Measurements from ENCODE around the gene HEMGN. TPM values are rescaled to one million over a fixed set of nuclear protein-coding genes. Genes with fewer than 3 reads are reported as not detected.

The HEMGN gene
- polyA plus RNA-seq, 1 donor from 2014 or later: not detected

DNA sequence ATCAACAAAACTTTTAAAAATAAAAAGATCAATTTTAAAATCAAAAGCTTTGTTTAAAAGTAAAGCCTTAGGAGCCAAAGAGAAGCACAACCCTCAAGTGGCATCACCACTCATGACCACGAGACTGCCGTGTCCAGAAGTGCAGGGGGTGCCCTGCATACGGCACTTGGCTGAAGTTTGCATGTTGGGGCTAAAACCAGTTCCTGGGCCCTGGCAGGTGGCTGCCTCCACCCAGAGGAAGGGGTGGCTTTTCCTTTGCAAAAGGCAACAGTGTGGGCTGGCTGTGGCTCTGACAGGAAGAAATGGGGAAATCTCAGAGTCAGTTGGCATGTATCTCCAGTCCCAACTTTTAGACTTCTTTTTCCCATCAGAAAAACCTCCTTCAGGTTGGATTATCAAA, 30.9 kb downstream of the HEMGN start:
- no peak overlapping the region for H3K4me2 ChIP-seq (ENCODE audit: low read length)
- H4K20me1 ChIP-seq (ENCODE audit: insufficient read depth): no peaks in the 10 kb centered on the region
- H3K27ac ChIP-seq (ENCODE audit: low read length): no peak overlapping the region
- H3K4me3 ChIP-seq (ENCODE audit: low read length): no peak overlapping the region
- H3K27me3 ChIP-seq (ENCODE audit: insufficient read depth, low read depth, low read length): no peaks in the 10 kb centered on the region
- no peaks in the 10 kb centered on the region for H3F3A ChIP-seq (ENCODE audit: insufficient read depth, low read length, poor library complexity, severe bottlenecking)
- no peaks in the 10 kb centered on the region for H3K9me2 ChIP-seq (ENCODE audit: insufficient read depth, low read length)
- no peaks in the 10 kb centered on the region for H3K36me3 ChIP-seq (ENCODE audit: insufficient read depth, low read length)
- no peaks in the 10 kb centered on the region for H3K9me3 ChIP-seq (ENCODE audit: low read length)
- no peaks in the 10 kb centered on the region for H3K79me2 ChIP-seq (replicated peaks; ENCODE audit: insufficient read depth, low read length)
- TF ChIP-seq, protein P1, sequence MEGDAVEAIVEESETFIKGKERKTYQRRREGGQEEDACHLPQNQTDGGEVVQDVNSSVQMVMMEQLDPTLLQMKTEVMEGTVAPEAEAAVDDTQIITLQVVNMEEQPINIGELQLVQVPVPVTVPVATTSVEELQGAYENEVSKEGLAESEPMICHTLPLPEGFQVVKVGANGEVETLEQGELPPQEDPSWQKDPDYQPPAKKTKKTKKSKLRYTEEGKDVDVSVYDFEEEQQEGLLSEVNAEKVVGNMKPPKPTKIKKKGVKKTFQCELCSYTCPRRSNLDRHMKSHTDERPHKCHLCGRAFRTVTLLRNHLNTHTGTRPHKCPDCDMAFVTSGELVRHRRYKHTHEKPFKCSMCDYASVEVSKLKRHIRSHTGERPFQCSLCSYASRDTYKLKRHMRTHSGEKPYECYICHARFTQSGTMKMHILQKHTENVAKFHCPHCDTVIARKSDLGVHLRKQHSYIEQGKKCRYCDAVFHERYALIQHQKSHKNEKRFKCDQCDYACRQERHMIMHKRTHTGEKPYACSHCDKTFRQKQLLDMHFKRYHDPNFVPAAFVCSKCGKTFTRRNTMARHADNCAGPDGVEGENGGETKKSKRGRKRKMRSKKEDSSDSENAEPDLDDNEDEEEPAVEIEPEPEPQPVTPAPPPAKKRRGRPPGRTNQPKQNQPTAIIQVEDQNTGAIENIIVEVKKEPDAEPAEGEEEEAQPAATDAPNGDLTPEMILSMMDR (IDR thresholded peaks at IDR 0.05; ENCODE audit: poor library complexity, severe bottlenecking): no peak
- no peak for TF ChIP-seq SMC3 (conservative IDR thresholded peaks at IDR 0.05; ENCODE audit: poor library complexity)
- no peak for TF ChIP-seq MXI1 (conservative IDR thresholded peaks at IDR 0.05; ENCODE audit: poor library complexity, severe bottlenecking)
- no peak overlapping the region for H2AFZ ChIP-seq (ENCODE audit: low read depth, low read length)
- H3K9ac ChIP-seq (ENCODE audit: low read length): no peak overlapping the region

DNA sequence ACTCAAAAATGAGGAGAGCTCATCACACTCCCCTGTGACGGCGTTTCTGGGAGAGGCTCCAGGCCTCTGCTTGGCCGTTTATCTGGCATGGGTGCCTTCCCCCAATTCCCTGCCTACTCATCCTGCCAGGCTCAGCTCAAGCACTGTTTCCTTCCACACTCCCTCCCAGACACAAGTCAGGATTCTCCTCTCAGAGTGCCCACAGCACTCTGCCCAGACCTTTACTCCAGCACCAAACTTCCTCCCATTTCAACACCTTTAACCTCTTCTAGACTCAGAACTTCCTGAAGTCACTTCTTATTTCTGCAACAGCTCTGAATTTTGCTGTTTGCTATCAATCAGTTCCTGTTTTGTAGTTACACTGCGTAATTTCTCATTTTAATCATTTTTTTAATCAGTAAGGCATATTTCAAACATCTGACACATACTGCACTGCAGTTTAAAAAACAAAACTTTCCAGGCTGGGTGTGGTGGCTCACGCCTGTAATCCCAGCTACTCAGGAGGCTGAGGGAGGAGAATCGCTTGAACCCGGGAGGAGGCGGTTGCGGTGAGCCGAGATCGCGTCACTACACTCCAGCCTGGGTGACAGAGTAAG, 31.6 kb downstream of the HEMGN start:
- TF ChIP-seq RAD21 (conservative IDR thresholded peaks at IDR 0.05) (no peak), REST (IDR thresholded peaks at IDR 0.05; ENCODE audit: borderline replicate concordance) (no peak), SMC3 (conservative IDR thresholded peaks at IDR 0.05; ENCODE audit: poor library complexity) (no peak), EZH2 (IDR thresholded peaks at IDR 0.05; ENCODE audit: borderline replicate concordance, insufficient read depth, low read length, poor library complexity, severe bottlenecking) (no peak), POLR2AphosphoS5 (IDR thresholded peaks at IDR 0.05) (no peak), EP300 (conservative IDR thresholded peaks at IDR 0.05; ENCODE audit: poor library complexity, severe bottlenecking) (no peak)
- H3K36me3 ChIP-seq (ENCODE audit: insufficient read depth, low read length): no peaks in the 10 kb centered on the region

DNA sequence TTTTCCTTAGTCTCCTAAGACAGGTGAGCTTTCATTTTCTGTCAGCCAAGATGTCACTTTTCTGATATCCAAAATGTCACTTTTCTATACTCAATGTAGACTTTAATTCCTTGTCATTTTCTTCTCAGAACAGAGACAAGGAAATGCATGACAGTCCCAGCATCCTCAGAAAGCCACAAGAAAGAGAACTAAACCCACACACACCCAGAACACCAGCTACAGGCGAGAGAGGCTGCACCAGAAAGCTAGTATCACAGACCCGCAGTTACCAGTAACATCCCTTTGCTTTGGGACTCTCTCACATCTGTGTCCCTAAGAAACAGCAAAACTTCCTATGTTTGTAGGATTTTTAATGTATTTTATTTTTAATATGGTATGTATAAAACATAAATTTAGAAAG, 32.7 kb downstream of the HEMGN start:
- no peak overlapping the region for H3K4me2 ChIP-seq (ENCODE audit: low read length)
- no peak overlapping the region for H3K4me3 ChIP-seq (ENCODE audit: low read length)
- no peak overlapping the region for H2AFZ ChIP-seq (ENCODE audit: low read depth, low read length)
- no peaks in the 10 kb centered on the region for H3K36me3 ChIP-seq (ENCODE audit: insufficient read depth, low read length)
- no peaks in the 10 kb centered on the region for H3K9me3 ChIP-seq (ENCODE audit: low read length)
- H3K79me2 ChIP-seq (replicated peaks; ENCODE audit: insufficient read depth, low read length): no peaks in the 10 kb centered on the region
- H3K27ac ChIP-seq (ENCODE audit: low read length): no peak overlapping the region
- H4K20me1 ChIP-seq (ENCODE audit: insufficient read depth): no peaks in the 10 kb centered on the region
- no peaks in the 10 kb centered on the region for H3F3A ChIP-seq (ENCODE audit: insufficient read depth, low read length, poor library complexity, severe bottlenecking)
- no peaks in the 10 kb centered on the region for H3K27me3 ChIP-seq (ENCODE audit: insufficient read depth, low read depth, low read length)
- no peak for TF ChIP-seq EZH2 (IDR thresholded peaks at IDR 0.05; ENCODE audit: borderline replicate concordance, insufficient read depth, low read length, poor library complexity, severe bottlenecking)
- TF ChIP-seq EP300 (conservative IDR thresholded peaks at IDR 0.05; ENCODE audit: poor library complexity, severe bottlenecking): peak; percentile 12
- H3K9ac ChIP-seq (ENCODE audit: low read length): no peak overlapping the region
- H3K9me2 ChIP-seq (ENCODE audit: insufficient read depth, low read length): no peaks in the 10 kb centered on the region

More for the DNA sequence above, 31.6 kb downstream of the HEMGN start:
- H3K27me3 ChIP-seq (ENCODE audit: insufficient read depth, low read depth, low read length): no peaks in the 10 kb centered on the region
- no peaks in the 10 kb centered on the region for H3K79me2 ChIP-seq (replicated peaks; ENCODE audit: insufficient read depth, low read length)
- H3F3A ChIP-seq (ENCODE audit: insufficient read depth, low read length, poor library complexity, severe bottlenecking): no peaks in the 10 kb centered on the region
- no peak overlapping the region for H3K4me2 ChIP-seq (ENCODE audit: low read length)
- H3K9ac ChIP-seq (ENCODE audit: low read length): no peak overlapping the region
- no peak overlapping the region for H3K4me3 ChIP-seq (ENCODE audit: low read length)
- H3K9me3 ChIP-seq (ENCODE audit: low read length): no peaks in the 10 kb centered on the region
- H3K9me2 ChIP-seq (ENCODE audit: insufficient read depth, low read length): no peaks in the 10 kb centered on the region
- H2AFZ ChIP-seq (ENCODE audit: low read depth, low read length): no peak overlapping the region
- no peaks in the 10 kb centered on the region for H4K20me1 ChIP-seq (ENCODE audit: insufficient read depth)
- H3K27ac ChIP-seq (ENCODE audit: low read length): no peak overlapping the region
